GM21526 (cell line): ENCODE measurements around the gene TBC1D2B.
A peak's percentile ranks its signal among the peaks of the same experiment; 100 is the strongest.
"Not testable (repeated sequence)": the region's sequence is repeated elsewhere in the genome, so short reads cannot be mapped to it uniquely, and the experiment has no call there.

ENCODE experiments used
- ATAC-seq: cut with Tn5 transposase; IDR thresholded peaks from one replicate; pipeline ENCODE4 v1.9.1; 2021; ENCODE audit warnings: moderate library complexity; ENCODE audit not compliant: unreplicated experiment, low FRiP score

Gene TBC1D2B

GRCh38 chr15:78007211-78007931 is 70.1 kb downstream of the TBC1D2B start:
- no peak for ATAC-seq

- ATAC-seq: no peak
Measured at GRCh38 chr15:78006567-78007205, 70.8 kb downstream of the TBC1D2B start.

- no peak for ATAC-seq
Measured at GRCh38 chr15:78004919-78005634, 72.4 kb downstream of the TBC1D2B start.

GRCh38 chr15:78004222-78004727 is 73.2 kb downstream of the TBC1D2B start:
- no peak for ATAC-seq

- no peak for ATAC-seq
Measured at GRCh38 chr15:78003539-78004008, 73.9 kb downstream of the TBC1D2B start.

- ATAC-seq: no peak
Measured at GRCh38 chr15:78002996-78003395, 74.5 kb downstream of the TBC1D2B start.

- no peak for ATAC-seq
Measured at GRCh38 chr15:78001656-78002055, 75.9 kb downstream of the TBC1D2B start.

- no peak for ATAC-seq
Measured at GRCh38 chr15:78000927-78001249, 76.6 kb downstream of the TBC1D2B start.

GRCh38 chr15:78000091-78000926 is 77.2 kb downstream of the TBC1D2B start:
- no peak for ATAC-seq

- no peak for ATAC-seq
Measured at GRCh38 chr15:77999486-77999885, 78.0 kb downstream of the TBC1D2B start.

- ATAC-seq: no peak
Measured at GRCh38 chr15:77998592-77998991, 78.9 kb downstream of the TBC1D2B start.

- not testable (repeated sequence) for ATAC-seq
Measured at GRCh38 chr15:77997761-77998554, 79.6 kb downstream of the TBC1D2B start.

- ATAC-seq: not testable (repeated sequence)
Measured at GRCh38 chr15:77997221-77997620, 80.3 kb downstream of the TBC1D2B start.

- ATAC-seq: not testable (repeated sequence)
Measured at GRCh38 chr15:77996713-77997171, 80.8 kb downstream of the TBC1D2B start.

- not testable (repeated sequence) for ATAC-seq
Measured at GRCh38 chr15:77996226-77996625, 81.3 kb downstream of the TBC1D2B start.

GRCh38 chr15:77995537-77995918 is 82.0 kb downstream of the TBC1D2B start:
- not testable (repeated sequence) for ATAC-seq

GRCh38 chr15:77994893-77995536 is 82.5 kb downstream of the TBC1D2B start:
- ATAC-seq: not testable (repeated sequence)

- peak; percentile 51 for ATAC-seq
Measured at GRCh38 chr15:77993970-77994693, 83.4 kb downstream of the TBC1D2B start.
